SJCRH30 (cell line): ENCODE measurements around the gene CES3. TPM values are rescaled to one million over a fixed set of nuclear protein-coding genes. Genes with fewer than 3 reads are reported as not detected.
"Not testable (repeated sequence)": the region's sequence is repeated elsewhere in the genome, so short reads cannot be mapped to it uniquely, and the experiment has no call there.

Experiments
- DNase-seq, 2 experiments: peaks; one replicate each; pipeline ENCODE4 v3.0.0-alpha.2; 2015 to 2020
- H3K27ac ChIP-seq: fragments of 250-450 bp; sonication (Bioruptor Pico); 2 replicates; pipeline ENCODE4 v1.5.1; 2020; ENCODE audit warnings: mild to moderate bottlenecking, moderate library complexity
- H3K27me3 ChIP-seq: fragments of 250-450 bp; sonication (Bioruptor Pico); 2 replicates; pipeline ENCODE4 v1.5.1; 2020; ENCODE audit warnings: mild to moderate bottlenecking, moderate library complexity
- H3K36me3 ChIP-seq: fragments of 250-450 bp; sonication (Bioruptor Pico); 2 replicates; pipeline ENCODE4 v1.5.1; 2020; ENCODE audit warnings: mild to moderate bottlenecking, moderate library complexity
- H3K4me1 ChIP-seq: fragments of 250-450 bp; sonication (Bioruptor Pico); 2 replicates; pipeline ENCODE4 v1.5.1; 2020; ENCODE audit warnings: mild to moderate bottlenecking, moderate library complexity
- H3K4me3 ChIP-seq: fragments of 250-450 bp; sonication (Bioruptor Pico); 2 replicates; pipeline ENCODE4 v1.5.1; 2020; ENCODE audit warnings: mild to moderate bottlenecking, moderate library complexity
- H3K9me3 ChIP-seq: fragments of 250-450 bp; sonication (Bioruptor Pico); replicated peaks from 2 replicates; pipeline ENCODE4 v1.5.1; 2020; ENCODE audit warnings: mild to moderate bottlenecking, moderate library complexity
- total RNA-seq: library from RNA; depleted of rRNA; stranded (reverse); fragments of >200 nt; shearing (Covaris generic); gene quantifications from 2 replicates; pipeline ENCODE4 v1.2.3, GENCODE V29; 2014

Gene CES3
- total RNA-seq, 1 experiment from 2014 or later, result 0.08 TPM

DNA sequence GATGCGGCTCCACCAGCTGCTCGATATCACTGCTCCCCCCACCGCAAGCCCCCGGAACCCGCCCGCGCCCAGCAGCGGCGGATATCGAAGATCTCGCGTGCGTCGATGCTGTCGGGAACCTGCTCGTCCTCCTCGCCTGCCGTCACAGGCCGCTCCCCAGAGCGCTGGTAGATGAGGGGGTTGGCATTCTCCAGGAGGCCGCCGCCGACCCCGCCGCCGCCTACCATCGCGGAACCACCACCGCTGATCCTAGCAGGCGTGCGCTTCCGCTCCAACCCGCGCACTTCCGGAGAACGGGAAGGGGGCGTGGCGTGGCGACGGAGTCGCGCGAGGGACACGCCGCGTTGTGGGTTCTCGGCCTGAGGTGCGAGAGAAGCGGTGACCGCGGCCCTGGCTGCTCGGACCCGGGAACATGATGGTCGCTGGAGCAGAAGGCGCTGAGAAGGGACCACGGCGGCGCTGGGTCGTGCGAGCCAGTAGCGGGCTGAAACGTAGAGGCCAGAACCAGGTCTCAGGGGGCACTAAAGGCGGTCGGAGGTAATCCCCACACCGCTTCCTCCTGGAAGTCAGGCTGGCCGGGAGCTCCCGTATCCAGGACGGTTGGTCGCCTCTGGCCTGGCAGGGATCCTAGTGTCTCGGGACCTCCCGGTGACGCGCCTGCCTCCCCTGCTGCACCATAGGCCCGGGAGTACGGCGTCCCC is 26.8 kb upstream of the CES3 start, which contains the start of gene CIAO2B:
Gene CIAO2B (minus strand): TSS at position 265 of the 701 bp plus-strand sequence. CDS start 38 bp downstream, at position 227.
- peaks cover 5% of the 10 kb centered on the region for H3K4me1 ChIP-seq
- H3K9me3 ChIP-seq, result no peaks in the 10 kb centered on the region
- DNase-seq, result peak; percentile 90 to 92
- 0 out of 2 replicates have a peak, but pooled peaks cover 3% of the 10 kb centered on the region for H3K36me3 ChIP-seq
- H3K27ac ChIP-seq, result peak within 1 kb of the TSS; percentile 71
- H3K27me3 ChIP-seq, result no peaks in the 10 kb centered on the region
- H3K4me3 ChIP-seq, result peak within 1 kb of the TSS; percentile 95

DNA sequence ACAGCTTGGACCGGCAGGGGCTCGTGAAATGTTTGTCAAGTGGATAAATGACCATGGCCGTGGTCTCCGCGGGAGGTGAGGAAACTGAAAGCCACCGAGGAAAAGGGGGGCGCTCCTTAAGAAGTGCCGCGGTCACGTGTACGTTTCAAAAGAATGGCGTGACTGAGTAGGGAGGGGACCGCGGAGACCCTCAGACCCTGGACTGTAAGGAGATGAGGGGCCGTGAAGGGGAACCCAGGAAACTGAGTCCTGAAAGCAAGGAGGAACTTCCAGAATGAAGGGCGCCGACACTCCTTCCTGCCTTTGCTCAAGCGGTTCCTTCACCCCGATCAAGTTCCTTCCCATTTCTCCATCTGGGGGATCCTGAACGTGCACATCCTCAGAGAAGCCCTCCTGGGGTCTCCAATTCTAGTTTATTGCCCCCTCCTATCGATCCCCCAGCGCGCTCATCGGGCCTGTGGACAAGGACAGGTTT is 26.2 kb upstream of the CES3 start:
- H3K4me1 ChIP-seq, H3K36me3 ChIP-seq: not testable (repeated sequence)

GRCh38 chr16:66935314-66936011 is 25.6 kb upstream of the CES3 start, which contains the start of gene CES2:
CES2 (plus strand) TSS chr16:66935516; CDS start chr16:66935636, 120 bp downstream.
- DNase-seq, result no peak
- Histone ChIP-seq H3K36me3 (0 out of 2 replicates have a peak, but pooled peaks cover 3% of the 10 kb centered on the region), H3K27me3 (no peaks in the 10 kb centered on the region), H3K4me3 (peak within 1 kb of the TSS; percentile 95), H3K9me3 (no peaks in the 10 kb centered on the region), H3K4me1 (peaks cover 5% of the 10 kb centered on the region), H3K27ac (peak within 1 kb of the TSS; percentile 71)

More for the DNA sequence above, 26.2 kb upstream of the CES3 start:
- not testable (repeated sequence) for H3K27me3 ChIP-seq, H3K9me3 ChIP-seq, DNase-seq
- peak overlapping the region; percentile 95 for H3K4me3 ChIP-seq
- peak overlapping the region; percentile 71 for H3K27ac ChIP-seq

DNA sequence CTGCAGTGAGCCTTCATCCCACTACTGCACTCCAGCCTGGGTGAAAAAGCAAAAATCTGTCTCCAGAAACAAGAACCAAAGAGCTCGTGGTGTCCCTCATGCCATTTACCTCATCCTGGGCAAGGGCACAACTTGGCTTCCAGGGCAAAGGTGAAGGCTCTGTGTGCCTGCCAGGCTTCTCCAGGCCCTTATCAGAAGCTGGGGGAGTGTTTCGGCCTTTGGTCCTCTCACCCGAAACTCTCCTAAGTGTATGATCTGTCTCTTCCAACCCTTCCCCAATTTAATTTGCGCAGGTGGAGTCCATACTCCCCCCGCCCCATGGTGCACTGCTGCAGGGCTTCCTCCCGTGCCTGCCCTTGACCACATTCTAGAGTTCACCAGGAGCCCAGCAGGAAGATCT is 24.6 kb upstream of the CES3 start:
- DNase-seq, result no peak
- H3K27ac ChIP-seq, result no peak overlapping the region
- H3K27me3 ChIP-seq, result no peaks in the 10 kb centered on the region
- no peak overlapping the region for H3K4me3 ChIP-seq
- H3K9me3 ChIP-seq, result no peaks in the 10 kb centered on the region
- peaks cover 5% of the 10 kb centered on the region for H3K4me1 ChIP-seq
- H3K36me3 ChIP-seq, result 0 out of 2 replicates have a peak, but pooled peaks cover 3% of the 10 kb centered on the region

DNA sequence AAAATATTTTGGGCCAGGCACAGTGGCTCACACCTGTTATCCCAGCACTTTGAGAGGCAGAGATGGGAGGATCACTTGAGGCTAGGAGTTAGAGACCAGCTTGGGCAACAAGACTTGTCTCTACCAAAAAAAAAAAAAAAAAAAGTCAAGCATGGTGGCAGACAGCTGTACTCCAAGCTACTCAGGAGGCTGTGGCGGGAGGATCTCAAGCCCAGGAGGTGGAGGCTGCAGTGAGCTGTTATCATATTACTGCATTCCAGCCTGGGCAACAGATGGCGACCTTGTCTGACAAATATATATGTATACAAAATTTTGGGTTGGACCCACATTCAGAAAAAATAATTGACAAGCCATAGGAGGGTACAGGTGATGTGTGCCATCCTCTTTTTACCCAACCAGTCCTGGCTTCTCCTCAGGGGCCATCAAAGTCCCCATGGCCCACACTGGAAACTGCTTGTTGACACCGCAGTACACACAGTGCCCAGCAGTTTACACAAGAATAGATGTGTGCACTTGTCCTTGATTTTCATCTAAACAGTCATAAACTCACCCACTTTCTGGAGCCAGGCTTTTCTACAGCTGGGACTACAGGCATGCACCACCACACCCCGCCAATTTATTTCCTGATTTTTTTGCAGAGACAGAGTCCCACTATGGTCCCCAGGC is 24.0 kb upstream of the CES3 start:
- peaks cover 5% of the 10 kb centered on the region for H3K4me1 ChIP-seq
- H3K9me3 ChIP-seq, result no peaks in the 10 kb centered on the region
- H3K27me3 ChIP-seq, result no peaks in the 10 kb centered on the region
- H3K36me3 ChIP-seq, result 0 out of 2 replicates have a peak, but pooled peaks cover 3% of the 10 kb centered on the region
- no peak overlapping the region for H3K4me3 ChIP-seq
- no peak overlapping the region for H3K27ac ChIP-seq
- no peak for DNase-seq

DNA sequence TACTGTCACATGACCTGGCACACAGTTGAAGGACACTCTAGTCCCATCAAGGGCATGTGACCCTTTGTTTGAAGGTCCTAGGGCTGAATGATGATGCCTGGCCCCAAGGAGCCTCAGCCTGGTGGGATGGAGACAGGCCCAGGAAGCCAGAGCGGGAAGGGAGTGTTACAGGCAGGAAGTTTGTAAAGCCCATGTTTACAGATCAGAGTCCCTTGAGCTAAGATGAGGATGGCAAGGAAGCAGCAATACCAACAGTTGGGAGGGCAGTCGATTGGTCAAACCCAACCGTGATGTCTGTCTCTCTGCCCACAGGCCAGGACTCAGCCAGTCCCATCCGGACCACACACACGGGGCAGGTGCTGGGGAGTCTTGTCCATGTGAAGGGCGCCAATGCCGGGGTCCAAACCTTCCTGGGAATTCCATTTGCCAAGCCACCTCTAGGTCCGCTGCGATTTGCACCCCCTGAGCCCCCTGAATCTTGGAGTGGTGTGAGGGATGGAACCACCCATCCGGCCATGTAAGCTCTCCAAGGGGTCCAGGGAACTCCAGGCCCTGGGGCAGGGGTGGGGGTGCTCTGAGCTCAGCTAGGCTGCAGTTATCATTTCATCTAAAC is 23.2 kb upstream of the CES3 start:
- H3K36me3 ChIP-seq, result peaks cover 4% of the 10 kb centered on the region; the same call in 1 of the 2 replicates
- no peaks in the 10 kb centered on the region for H3K27me3 ChIP-seq
- H3K4me1 ChIP-seq, result peaks cover 5% of the 10 kb centered on the region
- no peaks in the 10 kb centered on the region for H3K9me3 ChIP-seq
- DNase-seq, result no peak
- H3K27ac ChIP-seq, result no peak overlapping the region
- H3K4me3 ChIP-seq, result no peak overlapping the region

DNA sequence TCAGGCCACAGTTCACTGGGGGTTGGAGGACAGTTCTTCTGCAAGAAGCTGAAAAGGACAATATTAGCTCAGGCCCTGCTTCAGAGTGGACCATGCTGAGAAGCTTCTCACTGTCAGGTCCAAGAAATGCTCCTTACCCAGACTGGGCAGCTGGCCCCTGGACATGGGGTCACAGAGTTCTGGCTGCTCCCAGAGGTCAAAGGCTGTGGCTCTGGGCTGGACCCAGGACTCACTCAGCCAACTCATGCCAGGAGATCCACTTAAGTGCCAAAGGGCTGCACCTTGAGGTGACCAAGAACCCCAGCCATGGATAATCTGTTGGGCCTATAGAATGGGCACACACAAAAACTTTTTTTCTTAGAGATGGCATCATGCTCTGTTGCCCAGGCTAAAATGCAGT is 21.7 kb upstream of the CES3 start:
- no peaks in the 10 kb centered on the region for H3K9me3 ChIP-seq
- H3K4me1 ChIP-seq, result no peaks in the 10 kb centered on the region
- no peak overlapping the region for H3K27ac ChIP-seq
- peaks cover 6% of the 10 kb centered on the region; the same call in 1 of the 2 replicates for H3K36me3 ChIP-seq
- H3K4me3 ChIP-seq, result no peak overlapping the region
- H3K27me3 ChIP-seq, result no peaks in the 10 kb centered on the region
- no peak for DNase-seq

DNA sequence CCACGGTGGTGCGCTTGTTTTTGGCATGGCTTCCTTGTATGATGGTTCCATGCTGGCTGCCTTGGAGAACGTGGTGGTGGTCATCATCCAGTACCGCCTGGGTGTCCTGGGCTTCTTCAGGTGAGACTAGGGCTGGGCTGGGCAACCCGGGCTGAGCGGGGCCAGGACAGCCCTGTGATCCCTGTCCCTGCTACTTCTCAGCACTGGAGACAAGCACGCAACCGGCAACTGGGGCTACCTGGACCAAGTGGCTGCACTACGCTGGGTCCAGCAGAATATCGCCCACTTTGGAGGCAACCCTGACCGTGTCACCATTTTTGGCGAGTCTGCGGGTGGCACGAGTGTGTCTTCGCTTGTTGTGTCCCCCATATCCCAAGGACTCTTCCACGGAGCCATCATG is 20.8 kb upstream of the CES3 start:
- no peak overlapping the region for H3K4me3 ChIP-seq
- H3K36me3 ChIP-seq, result peaks cover 6% of the 10 kb centered on the region; the same call in 1 of the 2 replicates
- H3K9me3 ChIP-seq, result no peaks in the 10 kb centered on the region
- DNase-seq, result no peak
- no peaks in the 10 kb centered on the region for H3K4me1 ChIP-seq
- H3K27me3 ChIP-seq, result no peaks in the 10 kb centered on the region
- no peak overlapping the region for H3K27ac ChIP-seq

- peaks cover 6% of the 10 kb centered on the region; the same call in 1 of the 2 replicates for H3K36me3 ChIP-seq
- no peak overlapping the region for H3K4me3 ChIP-seq
- no peaks in the 10 kb centered on the region for H3K27me3 ChIP-seq
- no peaks in the 10 kb centered on the region for H3K9me3 ChIP-seq
- DNase-seq, result no peak
- no peak overlapping the region for H3K27ac ChIP-seq
- H3K4me1 ChIP-seq, result no peaks in the 10 kb centered on the region
Measured at GRCh38 chr16:66942981-66943380, 18.1 kb upstream of the CES3 start.

DNA sequence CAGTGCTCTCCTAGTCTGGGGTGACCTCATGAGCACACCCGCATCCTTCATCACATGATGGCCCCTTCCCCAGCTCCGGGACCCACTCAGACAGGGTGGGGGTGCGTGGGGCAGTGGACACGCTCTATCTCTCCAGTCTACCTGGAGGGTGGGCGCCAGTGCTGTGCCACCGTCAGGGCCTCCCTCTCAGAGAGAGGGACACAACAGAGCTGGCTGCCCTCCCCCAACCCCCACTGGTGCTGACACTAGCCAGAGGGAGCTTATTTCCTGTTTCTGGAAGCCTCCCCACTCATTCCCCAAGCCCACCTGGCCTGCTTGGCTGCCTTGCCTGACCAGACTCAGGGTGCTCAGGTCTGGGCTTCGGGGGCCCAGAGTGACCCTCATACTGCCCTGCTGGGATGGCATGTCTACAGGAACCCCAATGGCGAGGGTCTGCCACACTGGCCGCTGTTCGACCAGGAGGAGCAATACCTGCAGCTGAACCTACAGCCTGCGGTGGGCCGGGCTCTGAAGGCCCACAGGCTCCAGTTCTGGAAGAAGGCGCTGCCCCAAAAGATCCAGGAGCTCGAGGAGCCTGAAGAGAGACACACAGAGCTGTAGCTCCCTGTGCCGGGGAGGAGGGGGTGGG is 17.5 kb upstream of the CES3 start:
- H3K4me1 ChIP-seq, result no peaks in the 10 kb centered on the region
- H3K9me3 ChIP-seq, result no peaks in the 10 kb centered on the region
- H3K27ac ChIP-seq, result no peak overlapping the region
- no peaks in the 10 kb centered on the region for H3K27me3 ChIP-seq
- no peak for DNase-seq
- no peak overlapping the region for H3K4me3 ChIP-seq
- H3K36me3 ChIP-seq, result peaks cover 6% of the 10 kb centered on the region; the same call in 1 of the 2 replicates

- no peaks in the 10 kb centered on the region for H3K27me3 ChIP-seq
- H3K4me3 ChIP-seq, result no peak overlapping the region
- H3K27ac ChIP-seq, result no peak overlapping the region
- no peaks in the 10 kb centered on the region for H3K4me1 ChIP-seq
- no peaks in the 10 kb centered on the region for H3K9me3 ChIP-seq
- DNase-seq, result no peak
- H3K36me3 ChIP-seq, result peaks cover 3% of the 10 kb centered on the region; the same call in 1 of the 2 replicates
Measured at GRCh38 chr16:66944054-66944441, 17.0 kb upstream of the CES3 start.

DNA sequence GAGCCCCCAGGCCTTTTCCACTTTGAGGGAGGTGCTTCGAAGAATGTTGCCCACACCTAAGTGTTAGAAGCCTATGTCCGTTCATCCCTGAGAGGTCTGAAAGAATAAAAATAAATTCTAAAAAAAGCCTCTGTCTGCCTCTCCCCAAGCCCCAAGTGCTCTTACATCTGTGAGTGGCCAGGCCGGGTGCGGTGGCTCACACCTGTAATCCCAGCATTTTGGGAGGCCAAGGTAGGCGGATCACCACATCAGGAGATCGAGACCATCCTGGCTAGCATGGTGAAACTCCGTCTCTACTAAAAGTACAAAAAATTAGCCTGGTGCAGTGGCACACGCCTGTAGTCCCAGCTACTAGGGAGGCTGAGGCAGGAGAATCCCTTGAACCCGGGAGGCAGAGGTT is 16.1 kb upstream of the CES3 start:
- not testable (repeated sequence) for H3K36me3 ChIP-seq, H3K27me3 ChIP-seq, H3K4me1 ChIP-seq, H3K9me3 ChIP-seq, H3K27ac ChIP-seq, DNase-seq, H3K4me3 ChIP-seq

DNA sequence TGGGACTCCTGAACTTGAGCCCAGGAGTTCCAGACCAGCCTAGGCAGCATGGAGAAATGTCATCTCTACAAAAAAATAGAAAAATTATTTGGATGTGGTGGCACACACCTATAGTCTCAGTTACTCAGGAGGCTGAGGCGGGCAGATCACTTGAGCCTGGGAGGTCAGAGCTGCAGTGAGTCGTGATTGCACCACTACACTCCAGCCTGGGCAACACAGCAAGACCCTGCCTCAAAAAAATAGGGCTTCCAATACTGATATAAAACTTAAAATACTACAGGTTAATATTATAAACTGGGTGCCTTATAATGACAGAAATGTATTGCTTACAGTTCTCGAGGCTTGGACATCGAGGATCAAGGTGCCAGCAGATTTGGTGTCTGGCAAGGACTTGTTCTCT is 15.1 kb upstream of the CES3 start:
- Histone ChIP-seq H3K4me1 (no peaks in the 10 kb centered on the region), H3K36me3 (peaks cover 3% of the 10 kb centered on the region; the same call in 1 of the 2 replicates), H3K27ac (no peak overlapping the region), H3K9me3 (no peaks in the 10 kb centered on the region), H3K4me3 (no peak overlapping the region), H3K27me3 (no peaks in the 10 kb centered on the region)
- no peak for DNase-seq

- DNase-seq, result no peak
- Histone ChIP-seq H3K27ac (no peak overlapping the region), H3K4me1 (no peaks in the 10 kb centered on the region), H3K27me3 (no peaks in the 10 kb centered on the region), H3K9me3 (no peaks in the 10 kb centered on the region; the same call in 1 of the 2 replicates), H3K4me3 (no peak overlapping the region), H3K36me3 (peaks cover 3% of the 10 kb centered on the region; the same call in 1 of the 2 replicates)
Measured at GRCh38 chr16:66946541-66946940, 14.5 kb upstream of the CES3 start.
